ENCODE measurements around the gene TRIM41.

DNA sequence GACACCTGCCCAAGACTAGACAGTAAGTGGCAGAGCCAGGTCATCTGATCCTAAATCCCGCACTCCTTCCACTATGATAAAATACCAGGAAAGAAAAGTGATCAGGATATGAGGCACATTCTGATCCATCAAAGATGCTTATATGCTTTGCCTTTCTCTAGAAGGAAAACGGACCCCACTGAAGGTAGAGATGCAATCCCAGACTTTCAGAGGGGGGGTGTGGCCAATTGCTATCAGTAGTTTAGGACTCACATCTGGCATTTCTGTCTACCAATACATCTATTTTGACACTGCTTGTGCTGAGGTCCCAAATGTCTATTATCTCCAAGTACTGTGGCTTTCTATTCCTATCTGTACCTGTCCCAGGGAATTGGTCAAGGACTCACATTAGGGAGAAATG, 36.2 kb downstream of the TRIM41 start:
- TF ChIP-seq, protein P1, sequence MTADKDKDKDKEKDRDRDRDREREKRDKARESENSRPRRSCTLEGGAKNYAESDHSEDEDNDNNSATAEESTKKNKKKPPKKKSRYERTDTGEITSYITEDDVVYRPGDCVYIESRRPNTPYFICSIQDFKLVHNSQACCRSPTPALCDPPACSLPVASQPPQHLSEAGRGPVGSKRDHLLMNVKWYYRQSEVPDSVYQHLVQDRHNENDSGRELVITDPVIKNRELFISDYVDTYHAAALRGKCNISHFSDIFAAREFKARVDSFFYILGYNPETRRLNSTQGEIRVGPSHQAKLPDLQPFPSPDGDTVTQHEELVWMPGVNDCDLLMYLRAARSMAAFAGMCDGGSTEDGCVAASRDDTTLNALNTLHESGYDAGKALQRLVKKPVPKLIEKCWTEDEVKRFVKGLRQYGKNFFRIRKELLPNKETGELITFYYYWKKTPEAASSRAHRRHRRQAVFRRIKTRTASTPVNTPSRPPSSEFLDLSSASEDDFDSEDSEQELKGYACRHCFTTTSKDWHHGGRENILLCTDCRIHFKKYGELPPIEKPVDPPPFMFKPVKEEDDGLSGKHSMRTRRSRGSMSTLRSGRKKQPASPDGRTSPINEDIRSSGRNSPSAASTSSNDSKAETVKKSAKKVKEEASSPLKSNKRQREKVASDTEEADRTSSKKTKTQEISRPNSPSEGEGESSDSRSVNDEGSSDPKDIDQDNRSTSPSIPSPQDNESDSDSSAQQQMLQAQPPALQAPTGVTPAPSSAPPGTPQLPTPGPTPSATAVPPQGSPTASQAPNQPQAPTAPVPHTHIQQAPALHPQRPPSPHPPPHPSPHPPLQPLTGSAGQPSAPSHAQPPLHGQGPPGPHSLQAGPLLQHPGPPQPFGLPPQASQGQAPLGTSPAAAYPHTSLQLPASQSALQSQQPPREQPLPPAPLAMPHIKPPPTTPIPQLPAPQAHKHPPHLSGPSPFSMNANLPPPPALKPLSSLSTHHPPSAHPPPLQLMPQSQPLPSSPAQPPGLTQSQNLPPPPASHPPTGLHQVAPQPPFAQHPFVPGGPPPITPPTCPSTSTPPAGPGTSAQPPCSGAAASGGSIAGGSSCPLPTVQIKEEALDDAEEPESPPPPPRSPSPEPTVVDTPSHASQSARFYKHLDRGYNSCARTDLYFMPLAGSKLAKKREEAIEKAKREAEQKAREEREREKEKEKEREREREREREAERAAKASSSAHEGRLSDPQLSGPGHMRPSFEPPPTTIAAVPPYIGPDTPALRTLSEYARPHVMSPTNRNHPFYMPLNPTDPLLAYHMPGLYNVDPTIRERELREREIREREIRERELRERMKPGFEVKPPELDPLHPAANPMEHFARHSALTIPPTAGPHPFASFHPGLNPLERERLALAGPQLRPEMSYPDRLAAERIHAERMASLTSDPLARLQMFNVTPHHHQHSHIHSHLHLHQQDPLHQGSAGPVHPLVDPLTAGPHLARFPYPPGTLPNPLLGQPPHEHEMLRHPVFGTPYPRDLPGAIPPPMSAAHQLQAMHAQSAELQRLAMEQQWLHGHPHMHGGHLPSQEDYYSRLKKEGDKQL (CRISPR knock-in tag; IDR thresholded peaks at IDR 0.05; ENCODE audit: low read depth), result no peak
- TF ChIP-seq, protein P2, sequence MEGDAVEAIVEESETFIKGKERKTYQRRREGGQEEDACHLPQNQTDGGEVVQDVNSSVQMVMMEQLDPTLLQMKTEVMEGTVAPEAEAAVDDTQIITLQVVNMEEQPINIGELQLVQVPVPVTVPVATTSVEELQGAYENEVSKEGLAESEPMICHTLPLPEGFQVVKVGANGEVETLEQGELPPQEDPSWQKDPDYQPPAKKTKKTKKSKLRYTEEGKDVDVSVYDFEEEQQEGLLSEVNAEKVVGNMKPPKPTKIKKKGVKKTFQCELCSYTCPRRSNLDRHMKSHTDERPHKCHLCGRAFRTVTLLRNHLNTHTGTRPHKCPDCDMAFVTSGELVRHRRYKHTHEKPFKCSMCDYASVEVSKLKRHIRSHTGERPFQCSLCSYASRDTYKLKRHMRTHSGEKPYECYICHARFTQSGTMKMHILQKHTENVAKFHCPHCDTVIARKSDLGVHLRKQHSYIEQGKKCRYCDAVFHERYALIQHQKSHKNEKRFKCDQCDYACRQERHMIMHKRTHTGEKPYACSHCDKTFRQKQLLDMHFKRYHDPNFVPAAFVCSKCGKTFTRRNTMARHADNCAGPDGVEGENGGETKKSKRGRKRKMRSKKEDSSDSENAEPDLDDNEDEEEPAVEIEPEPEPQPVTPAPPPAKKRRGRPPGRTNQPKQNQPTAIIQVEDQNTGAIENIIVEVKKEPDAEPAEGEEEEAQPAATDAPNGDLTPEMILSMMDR (CRISPR knock-in tag; IDR thresholded peaks at IDR 0.05), result no peak
- TF ChIP-seq ELF1 (CRISPR knock-in tag; IDR thresholded peaks at IDR 0.05) (no peak), ZSCAN30 (CRISPR knock-in tag; IDR thresholded peaks at IDR 0.05) (no peak), RFX5 (IDR thresholded peaks at IDR 0.05; ENCODE audit: low read depth, low read length) (no peak), CBX5 (CRISPR knock-in tag; IDR thresholded peaks at IDR 0.05; ENCODE audit: borderline replicate concordance) (no peak), RFX3 (CRISPR knock-in tag; IDR thresholded peaks at IDR 0.05) (no peak), SUZ12 (IDR thresholded peaks at IDR 0.05; ENCODE audit: low read depth, low read length) (no peak)
- TF ChIP-seq, protein P3, sequence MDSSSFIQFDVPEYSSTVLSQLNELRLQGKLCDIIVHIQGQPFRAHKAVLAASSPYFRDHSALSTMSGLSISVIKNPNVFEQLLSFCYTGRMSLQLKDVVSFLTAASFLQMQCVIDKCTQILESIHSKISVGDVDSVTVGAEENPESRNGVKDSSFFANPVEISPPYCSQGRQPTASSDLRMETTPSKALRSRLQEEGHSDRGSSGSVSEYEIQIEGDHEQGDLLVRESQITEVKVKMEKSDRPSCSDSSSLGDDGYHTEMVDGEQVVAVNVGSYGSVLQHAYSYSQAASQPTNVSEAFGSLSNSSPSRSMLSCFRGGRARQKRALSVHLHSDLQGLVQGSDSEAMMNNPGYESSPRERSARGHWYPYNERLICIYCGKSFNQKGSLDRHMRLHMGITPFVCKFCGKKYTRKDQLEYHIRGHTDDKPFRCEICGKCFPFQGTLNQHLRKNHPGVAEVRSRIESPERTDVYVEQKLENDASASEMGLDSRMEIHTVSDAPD (CRISPR knock-in tag; IDR thresholded peaks at IDR 0.05), result no peak
- TF ChIP-seq, protein P4, sequence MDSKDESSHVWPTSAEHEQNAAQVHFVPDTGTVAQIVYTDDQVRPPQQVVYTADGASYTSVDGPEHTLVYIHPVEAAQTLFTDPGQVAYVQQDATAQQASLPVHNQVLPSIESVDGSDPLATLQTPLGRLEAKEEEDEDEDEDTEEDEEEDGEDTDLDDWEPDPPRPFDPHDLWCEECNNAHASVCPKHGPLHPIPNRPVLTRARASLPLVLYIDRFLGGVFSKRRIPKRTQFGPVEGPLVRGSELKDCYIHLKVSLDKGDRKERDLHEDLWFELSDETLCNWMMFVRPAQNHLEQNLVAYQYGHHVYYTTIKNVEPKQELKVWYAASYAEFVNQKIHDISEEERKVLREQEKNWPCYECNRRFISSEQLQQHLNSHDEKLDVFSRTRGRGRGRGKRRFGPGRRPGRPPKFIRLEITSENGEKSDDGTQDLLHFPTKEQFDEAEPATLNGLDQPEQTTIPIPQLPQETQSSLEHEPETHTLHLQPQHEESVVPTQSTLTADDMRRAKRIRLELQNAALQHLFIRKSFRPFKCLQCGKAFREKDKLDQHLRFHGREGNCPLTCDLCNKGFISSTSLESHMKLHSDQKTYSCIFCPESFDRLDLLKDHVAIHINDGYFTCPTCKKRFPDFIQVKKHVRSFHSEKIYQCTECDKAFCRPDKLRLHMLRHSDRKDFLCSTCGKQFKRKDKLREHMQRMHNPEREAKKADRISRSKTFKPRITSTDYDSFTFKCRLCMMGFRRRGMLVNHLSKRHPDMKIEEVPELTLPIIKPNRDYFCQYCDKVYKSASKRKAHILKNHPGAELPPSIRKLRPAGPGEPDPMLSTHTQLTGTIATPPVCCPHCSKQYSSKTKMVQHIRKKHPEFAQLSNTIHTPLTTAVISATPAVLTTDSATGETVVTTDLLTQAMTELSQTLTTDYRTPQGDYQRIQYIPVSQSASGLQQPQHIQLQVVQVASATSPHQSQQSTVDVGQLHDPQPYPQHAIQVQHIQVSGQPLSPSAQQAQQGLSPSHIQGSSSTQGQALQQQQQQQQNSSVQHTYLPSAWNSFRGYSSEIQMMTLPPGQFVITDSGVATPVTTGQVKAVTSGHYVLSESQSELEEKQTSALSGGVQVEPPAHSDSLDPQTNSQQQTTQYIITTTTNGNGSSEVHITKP (CRISPR knock-in tag; IDR thresholded peaks at IDR 0.05; ENCODE audit: low read depth), result no peak
- TF ChIP-seq, protein P5, sequence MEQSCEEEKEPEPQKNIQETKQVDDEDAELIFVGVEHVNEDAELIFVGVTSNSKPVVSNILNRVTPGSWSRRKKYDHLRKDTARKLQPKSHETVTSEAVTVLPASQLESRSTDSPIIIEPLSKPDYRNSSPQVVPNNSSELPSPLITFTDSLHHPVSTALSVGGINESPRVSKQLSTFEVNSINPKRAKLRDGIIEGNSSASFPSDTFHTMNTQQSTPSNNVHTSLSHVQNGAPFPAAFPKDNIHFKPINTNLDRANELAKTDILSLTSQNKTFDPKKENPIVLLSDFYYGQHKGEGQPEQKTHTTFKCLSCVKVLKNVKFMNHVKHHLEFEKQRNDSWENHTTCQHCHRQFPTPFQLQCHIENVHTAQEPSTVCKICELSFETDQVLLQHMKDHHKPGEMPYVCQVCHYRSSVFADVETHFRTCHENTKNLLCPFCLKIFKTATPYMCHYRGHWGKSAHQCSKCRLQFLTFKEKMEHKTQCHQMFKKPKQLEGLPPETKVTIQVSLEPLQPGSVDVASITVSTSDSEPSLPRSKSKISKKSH (CRISPR knock-in tag; IDR thresholded peaks at IDR 0.05; ENCODE audit: borderline replicate concordance), result no peak
